Kidney capillary endothelial cell (primary cell): ENCODE results near the gene ZNF653.
"Not testable (repeated sequence)": the region's sequence is repeated elsewhere in the genome, so short reads cannot be mapped to it uniquely, and the experiment has no call there.

Experiments used
- DNase-seq: peaks from one replicate; pipeline ENCODE4 v3.0.0-alpha.2; 2018; ENCODE audit warnings: low spot score

ZNF653 gene

GRCh38 chr19:11480715-11481533 lies 24.7 kb downstream of the ZNF653 start, which contains the start of gene ELAVL3:
Gene ELAVL3 (minus strand): TSS chr19:11481046. CDS start chr19:11480608, 438 bp downstream.
- DNase-seq = no peak

GRCh38 chr19:11479898-11480714 lies 25.5 kb downstream of the ZNF653 start:
- DNase-seq = no peak

DNA sequence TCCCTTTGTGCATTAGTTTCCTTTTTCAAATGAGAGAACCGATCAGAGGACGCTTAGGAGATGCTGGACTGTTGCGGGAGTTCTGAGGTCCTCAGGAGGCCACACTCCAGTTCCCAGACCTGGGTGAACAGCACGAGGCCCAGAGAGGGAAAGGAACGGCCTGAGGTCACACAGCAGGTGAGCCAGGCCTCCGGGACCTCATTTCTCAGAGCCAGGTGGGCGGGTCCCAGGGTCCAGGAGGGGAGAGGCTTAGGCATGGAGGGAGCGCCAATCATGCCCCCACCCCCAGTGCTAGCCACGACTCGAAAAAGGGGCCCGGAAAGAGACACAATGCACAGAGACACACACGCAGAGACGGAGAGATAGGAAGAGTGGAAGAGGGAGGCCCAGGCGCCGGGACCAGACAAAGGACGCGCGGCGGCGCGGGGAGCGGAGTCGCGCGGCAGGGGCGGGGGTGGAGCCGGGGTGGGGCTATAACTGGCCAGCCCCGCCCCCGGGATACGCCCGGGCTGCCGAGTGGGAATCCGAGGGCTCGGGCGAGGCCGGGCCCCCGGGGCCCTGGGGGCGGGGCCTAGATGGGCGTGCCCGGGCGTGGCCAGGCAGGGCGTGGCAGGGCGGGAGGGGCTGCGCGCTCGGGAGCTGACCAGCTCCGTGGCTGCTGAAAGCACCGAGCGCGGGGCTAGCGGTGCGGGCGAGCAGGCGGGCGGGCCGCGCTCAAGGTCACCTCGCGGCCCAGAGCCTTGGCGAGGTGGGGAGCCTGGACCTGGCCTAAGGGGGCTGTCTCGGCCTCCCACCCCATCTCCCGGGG lies 26.3 kb downstream of the ZNF653 start:
- DNase-seq = peak; percentile 12

DNA sequence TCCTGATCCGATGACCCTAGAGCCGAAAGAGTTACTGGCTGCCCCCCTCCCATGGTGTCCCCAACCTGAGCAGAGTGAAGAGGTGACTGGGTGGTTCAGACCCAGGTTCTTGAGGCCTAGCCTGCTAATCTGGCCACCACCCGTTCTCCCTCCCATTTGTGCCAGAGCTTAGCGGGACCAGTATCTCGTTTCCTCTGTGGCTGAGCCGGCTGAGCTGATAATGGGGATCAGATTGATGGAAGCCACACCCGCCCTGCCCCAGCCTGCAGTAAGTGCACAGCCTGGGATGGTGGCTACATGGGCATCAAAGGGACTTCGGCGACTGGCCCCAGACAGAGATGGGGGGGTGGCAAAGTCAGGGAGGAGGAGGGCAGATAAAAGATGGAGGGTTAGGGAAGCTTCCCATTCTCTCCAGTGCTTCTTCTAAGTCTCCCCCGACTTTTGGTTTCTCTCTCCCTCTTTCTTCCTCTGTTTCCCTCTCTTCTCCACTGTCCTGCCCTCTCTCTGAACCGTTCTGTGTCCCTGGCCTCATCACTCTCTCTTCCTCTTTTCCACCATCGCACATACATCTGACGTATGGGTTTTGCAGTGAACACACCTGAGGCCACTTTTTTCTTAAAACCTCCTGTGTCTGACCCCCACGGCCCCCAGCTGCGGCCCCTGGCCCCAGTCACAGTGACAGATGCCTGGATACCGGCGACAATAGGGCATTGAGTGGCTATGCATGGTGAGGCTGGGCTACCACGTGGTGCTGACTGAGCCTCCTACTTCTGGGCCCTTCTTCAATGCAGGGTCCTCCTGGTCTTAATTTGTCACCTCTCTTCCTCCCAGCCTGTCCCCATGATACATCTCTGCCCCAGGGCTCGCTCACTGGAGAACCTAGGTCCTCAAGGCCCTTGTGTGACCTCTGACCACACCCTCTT lies 27.2 kb downstream of the ZNF653 start:
- DNase-seq = no peak

GRCh38 chr19:11475861-11476260 lies 29.8 kb downstream of the ZNF653 start:
- no peak for DNase-seq

DNA sequence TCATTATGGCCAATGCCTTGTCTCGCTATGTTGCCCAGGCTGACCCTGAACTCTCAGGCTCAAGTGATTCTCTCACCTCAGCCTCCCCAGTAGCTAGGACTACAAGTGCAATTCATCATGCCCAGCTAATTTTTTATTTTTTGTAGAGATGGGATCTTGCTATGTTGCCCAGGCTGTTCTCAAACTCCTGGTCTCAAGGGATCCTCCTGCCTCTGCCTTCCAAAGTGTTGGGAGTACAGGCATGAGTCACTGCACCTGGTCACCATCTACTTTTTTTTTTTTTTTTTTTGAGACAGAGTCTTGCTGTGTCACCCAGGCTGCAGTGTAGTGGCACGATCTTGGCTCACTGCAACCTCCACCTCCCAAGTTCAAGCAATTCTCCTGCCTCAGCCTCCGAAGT lies 30.3 kb downstream of the ZNF653 start:
- not testable (repeated sequence) for DNase-seq

DNA sequence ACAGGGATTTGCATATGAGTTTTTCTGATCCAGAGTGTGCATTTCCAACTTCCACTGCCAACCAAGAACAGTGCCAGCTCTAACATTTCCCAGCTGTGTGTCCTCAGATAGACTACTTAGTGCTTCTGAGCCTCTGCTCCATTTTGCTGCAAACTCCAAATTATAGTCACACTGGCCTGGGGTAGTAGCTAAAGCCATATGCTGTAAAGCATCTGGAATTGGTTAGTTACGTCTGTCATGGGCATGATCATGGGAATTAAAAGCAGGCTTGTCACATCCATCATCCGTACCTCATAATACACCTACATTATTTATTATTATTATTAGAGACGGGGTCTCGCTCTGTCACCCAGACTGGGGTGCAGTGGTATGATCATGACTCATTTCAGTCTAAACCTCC lies 31.9 kb downstream of the ZNF653 start:
- DNase-seq = no peak

DNA sequence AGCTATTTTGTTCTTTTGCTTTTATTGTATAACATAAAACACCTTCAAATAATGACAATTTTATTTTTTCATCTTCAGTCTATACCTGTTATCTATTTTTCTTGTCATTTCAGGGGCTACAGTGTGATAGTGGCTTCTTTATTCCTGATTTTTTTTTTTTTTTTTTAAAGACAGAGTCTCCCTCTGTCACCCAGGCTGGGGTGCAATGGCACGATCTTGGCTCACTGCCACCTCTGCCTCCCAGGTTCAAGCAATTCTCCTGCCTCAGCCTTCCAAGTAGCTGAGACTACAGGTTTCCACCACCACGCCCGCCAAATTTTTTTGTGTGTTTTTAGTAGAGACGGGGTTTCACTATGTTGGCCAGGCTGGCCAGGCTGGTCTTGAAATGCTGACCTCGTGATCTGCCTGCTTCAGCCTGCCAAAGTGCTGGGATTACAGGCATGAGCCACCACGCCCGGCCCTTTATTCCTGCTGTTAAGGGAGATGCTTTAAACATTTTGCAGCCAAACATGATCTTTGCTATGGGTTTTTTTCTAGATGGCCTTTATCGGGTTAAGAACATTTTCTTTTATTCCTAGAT lies 37.3 kb downstream of the ZNF653 start:
- not testable (repeated sequence) for DNase-seq

DNA sequence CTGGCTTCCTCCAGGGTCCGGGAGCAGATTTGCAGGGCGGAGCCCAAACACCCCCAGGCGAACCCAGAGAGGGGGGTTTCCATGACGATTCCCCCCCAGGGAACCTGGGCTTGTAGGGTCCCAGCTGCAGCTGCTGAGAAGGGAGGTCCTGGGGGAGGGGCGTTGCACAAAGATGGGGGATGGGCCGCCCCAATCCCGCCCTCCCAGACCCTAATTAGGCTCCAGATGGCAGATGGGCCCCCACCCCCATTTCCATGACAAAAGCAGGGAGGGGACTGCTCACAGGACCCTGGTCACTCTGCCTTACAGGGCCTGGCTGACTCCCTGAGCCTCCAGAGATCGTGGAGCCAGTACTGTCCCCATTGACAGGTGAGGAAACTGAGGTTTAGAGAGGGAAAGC lies 40.0 kb downstream of the ZNF653 start:
- DNase-seq = no peak

DNA sequence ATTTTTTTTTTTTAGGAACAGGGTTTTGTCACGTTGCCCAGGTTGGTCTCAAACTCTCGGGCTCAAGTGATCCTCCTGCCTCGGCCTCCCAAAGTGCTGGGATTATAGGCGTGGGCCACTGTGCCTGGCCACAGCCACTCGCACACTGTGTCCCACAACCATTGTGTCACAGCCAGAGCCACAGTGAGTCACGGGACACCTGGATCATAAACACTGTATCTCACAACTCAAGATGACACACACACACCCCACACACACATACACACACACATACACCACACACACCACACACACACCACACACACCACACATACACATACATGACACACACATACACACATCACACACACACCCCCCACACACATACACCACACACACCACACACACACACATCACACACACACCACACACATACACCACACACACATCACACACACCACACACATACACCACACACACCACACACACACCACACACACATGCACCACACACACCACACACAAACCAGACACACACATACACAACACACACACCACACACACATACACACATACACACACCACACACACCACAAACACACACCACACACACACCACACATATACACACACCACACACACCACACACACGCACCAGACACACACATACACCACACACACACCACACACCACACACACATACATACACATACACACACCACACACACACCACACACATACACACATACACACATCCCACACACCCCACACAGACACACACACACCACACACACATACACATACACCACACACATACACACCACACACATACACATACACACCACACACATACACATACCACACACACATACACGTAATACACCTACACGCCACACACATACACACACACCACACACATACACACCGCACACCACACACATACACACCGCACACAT lies 41.0 kb downstream of the ZNF653 start:
- no peak for DNase-seq

GRCh38 chr19:11463391-11463790 lies 42.2 kb downstream of the ZNF653 start:
- DNase-seq = no peak

GRCh38 chr19:11461453-11461852 lies 44.2 kb downstream of the ZNF653 start:
- DNase-seq = no peak

DNA sequence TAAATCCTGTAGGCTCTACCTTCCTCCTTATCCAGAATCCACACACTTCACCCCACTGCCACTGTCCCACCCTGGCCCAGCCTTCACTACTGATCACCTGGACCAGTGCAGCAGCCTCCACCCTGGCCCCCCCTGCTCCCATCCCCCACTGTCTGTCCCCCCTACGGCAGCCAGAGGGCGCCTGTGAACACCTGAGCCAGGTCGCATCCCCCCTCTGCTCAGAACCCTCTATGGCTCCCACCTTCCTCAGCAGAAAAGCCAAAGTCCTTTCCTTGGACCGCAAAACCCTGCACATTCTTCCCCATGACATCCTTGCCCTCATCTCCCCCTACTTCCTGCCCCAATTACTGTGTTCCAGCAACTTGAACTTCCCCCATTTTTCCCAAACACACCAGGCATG lies 45.4 kb downstream of the ZNF653 start:
- DNase-seq = no peak

- DNase-seq = not testable (repeated sequence)
These were observed 46.7 kb downstream of the ZNF653 start for GRCh38 chr19:11458912-11459311.

GRCh38 chr19:11458236-11458900 lies 47.3 kb downstream of the ZNF653 start:
- no peak for DNase-seq

GRCh38 chr19:11457831-11458230 lies 47.8 kb downstream of the ZNF653 start:
- DNase-seq = no peak

DNA sequence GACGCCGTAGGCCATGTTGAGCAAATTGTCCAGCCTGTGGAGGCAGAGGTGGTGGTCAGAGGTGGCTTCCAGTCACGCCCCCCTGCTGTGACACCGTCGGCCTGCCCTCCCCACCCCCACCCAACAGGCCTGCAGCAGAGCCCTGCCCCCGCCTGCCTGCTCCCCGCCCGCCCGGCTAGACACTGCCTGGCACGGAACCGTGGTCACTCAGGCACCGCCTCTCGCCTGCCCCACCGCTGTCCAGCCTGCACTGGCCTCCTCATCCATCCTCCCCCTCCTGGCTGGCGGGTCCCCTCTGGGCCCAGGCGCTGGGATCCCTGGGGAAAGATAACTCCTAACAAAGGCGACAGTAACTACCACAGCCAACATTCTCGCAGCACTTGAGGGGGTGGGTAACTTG lies 48.5 kb downstream of the ZNF653 start:
- no peak for DNase-seq

DNA sequence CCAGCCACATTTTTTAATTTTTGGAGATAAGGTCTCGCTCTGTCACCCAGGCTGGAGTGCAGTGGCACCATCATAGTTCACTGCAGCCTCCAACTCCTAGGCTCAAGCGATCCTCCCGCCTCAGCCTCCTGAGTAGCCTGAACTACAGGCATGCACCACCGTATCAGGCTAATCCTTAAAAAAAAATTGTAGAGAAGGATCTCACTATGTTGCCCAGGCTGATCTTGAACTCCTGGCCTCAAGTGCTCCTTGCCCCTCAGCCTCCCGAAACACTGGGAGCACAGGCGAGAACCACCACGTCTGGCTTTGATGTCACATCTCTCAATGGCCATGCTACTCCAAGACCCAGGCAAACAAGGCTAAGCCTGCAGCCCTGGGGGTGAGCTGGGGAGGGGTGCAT lies 49.0 kb downstream of the ZNF653 start:
- no peak for DNase-seq

GRCh38 chr19:11455233-11455554 lies 50.4 kb downstream of the ZNF653 start:
- not testable (repeated sequence) for DNase-seq
